CD4-positive, alpha-beta T cell treated with Interleukin-2 at 100 ng/mL for 4 hours (primary cell): Measurements from ENCODE around the gene LRRC23.
A peak's percentile ranks its signal among the peaks of the same experiment; 100 is the strongest.

ENCODE experiments used
- DNase-seq: peaks from one replicate; pipeline ENCODE4 v3.0.0-alpha.2; 2020; ENCODE audit warnings: low spot score

Gene LRRC23

GRCh38 chr12:6957151-6957701 lies 52.6 kb downstream of the LRRC23 start:
- DNase-seq, result peak; percentile 51

- DNase-seq, result no peak
Measured at GRCh38 chr12:6957741-6958608, 53.4 kb downstream of the LRRC23 start.

- no peak for DNase-seq
Measured at GRCh38 chr12:6958609-6959057, 54.0 kb downstream of the LRRC23 start.

GRCh38 chr12:6959058-6959804 lies 54.6 kb downstream of the LRRC23 start:
- DNase-seq, result peak; percentile 86

GRCh38 chr12:6959805-6960592 lies 55.4 kb downstream of the LRRC23 start:
- DNase-seq, result no peak

- DNase-seq, result peak; percentile 42
Measured at GRCh38 chr12:6960593-6961277, 56.1 kb downstream of the LRRC23 start.

- peak; percentile 96 for DNase-seq
Measured at GRCh38 chr12:6961278-6961694, 56.7 kb downstream of the LRRC23 start.

GRCh38 chr12:6961695-6962284 lies 57.2 kb downstream of the LRRC23 start:
- DNase-seq, result no peak

GRCh38 chr12:6962285-6963015 lies 57.8 kb downstream of the LRRC23 start:
- no peak for DNase-seq

- no peak for DNase-seq
Measured at GRCh38 chr12:6963016-6963731, 58.6 kb downstream of the LRRC23 start.
